HEK293 (cell line): ENCODE results near the gene CENPB.
A peak's percentile ranks its signal among the peaks of the same experiment; 100 is the strongest.

Source experiments
- GLI4 ChIP-seq: fragments of 450-650 bp; formaldehyde crosslinking; IDR thresholded peaks from 2 replicates; pipeline ENCODE4 v1.5.1; 2016; ENCODE audit warnings: missing biosample characterization, missing genetic modification characterization
- GLIS2 ChIP-seq: fragments of 450-650 bp; formaldehyde crosslinking; IDR thresholded peaks from 2 replicates; pipeline ENCODE4 v1.5.1; 2016; ENCODE audit warnings: missing biosample characterization, missing genetic modification characterization
- INSM2 ChIP-seq: fragments of 450-650 bp; formaldehyde crosslinking; IDR thresholded peaks from 2 replicates; pipeline ENCODE4 v1.5.1; 2016; ENCODE audit warnings: missing biosample characterization, missing genetic modification characterization
- KLF1 ChIP-seq: fragments of 450-650 bp; formaldehyde crosslinking; IDR thresholded peaks from 2 replicates; pipeline ENCODE4 v1.5.1; 2016; ENCODE audit warnings: missing biosample characterization, missing genetic modification characterization
- PRDM10 ChIP-seq: fragments of 450-650 bp; formaldehyde crosslinking; IDR thresholded peaks from 2 replicates; pipeline ENCODE4 v1.5.1; 2016; ENCODE audit warnings: missing biosample characterization, missing genetic modification characterization
- PRDM6 ChIP-seq: fragments of 450-650 bp; formaldehyde crosslinking; IDR thresholded peaks from 2 replicates; pipeline ENCODE4 v1.5.1; 2017; ENCODE audit warnings: missing biosample characterization, missing genetic modification characterization
- TSHZ1 ChIP-seq: fragments of 450-650 bp; formaldehyde crosslinking; IDR thresholded peaks from 2 replicates; pipeline ENCODE4 v1.5.1; 2016; ENCODE audit warnings: missing biosample characterization, missing genetic modification characterization, borderline replicate concordance
- ZBTB49 ChIP-seq: fragments of 450-650 bp; formaldehyde crosslinking; IDR thresholded peaks from 2 replicates; pipeline ENCODE4 v1.5.1; 2016; ENCODE audit warnings: missing biosample characterization, missing genetic modification characterization, low read depth
- ZBTB7A ChIP-seq: fragments of 450-650 bp; formaldehyde crosslinking; IDR thresholded peaks from 2 replicates; pipeline ENCODE4 v1.5.1; 2016; ENCODE audit warnings: low read depth, missing biosample characterization, missing genetic modification characterization
- ZNF138 ChIP-seq: fragments of 450-650 bp; formaldehyde crosslinking; IDR thresholded peaks from 2 replicates; pipeline ENCODE4 v1.5.1; 2016; ENCODE audit warnings: missing biosample characterization, missing genetic modification characterization, borderline replicate concordance
- ZNF157 ChIP-seq: fragments of 450-650 bp; formaldehyde crosslinking; IDR thresholded peaks from 2 replicates; pipeline ENCODE4 v1.5.1; 2016; ENCODE audit warnings: missing biosample characterization, missing genetic modification characterization
- ZNF2 ChIP-seq: fragments of 450-650 bp; formaldehyde crosslinking; IDR thresholded peaks from 2 replicates; pipeline ENCODE4 v1.5.1; 2016; ENCODE audit warnings: missing biosample characterization, missing genetic modification characterization
- ZNF266 ChIP-seq: fragments of 450-650 bp; formaldehyde crosslinking; IDR thresholded peaks from 2 replicates; pipeline ENCODE4 v1.5.1; 2016; ENCODE audit warnings: missing biosample characterization, missing genetic modification characterization, low read depth
- ZNF292 ChIP-seq: fragments of 450-650 bp; formaldehyde crosslinking; IDR thresholded peaks from 2 replicates; pipeline ENCODE4 v1.5.1; 2016; ENCODE audit warnings: low read depth, missing biosample characterization, missing genetic modification characterization, borderline replicate concordance
- ZNF513 ChIP-seq: fragments of 450-650 bp; IDR thresholded peaks from 2 replicates; pipeline ENCODE4 v1.5.1; 2018; ENCODE audit warnings: missing biosample characterization, missing genetic modification characterization
- ZNF558 ChIP-seq: fragments of 450-650 bp; formaldehyde crosslinking; IDR thresholded peaks from 2 replicates; pipeline ENCODE4 v1.5.1; 2016; ENCODE audit warnings: missing biosample characterization, missing genetic modification characterization
- ZNF645 ChIP-seq: fragments of 450-650 bp; formaldehyde crosslinking; IDR thresholded peaks from 2 replicates; pipeline ENCODE4; 2016; ENCODE audit warnings: missing biosample characterization, missing genetic modification characterization
- ZNF654 ChIP-seq: fragments of 450-650 bp; formaldehyde crosslinking; IDR thresholded peaks from 2 replicates; pipeline ENCODE4 v1.5.1; 2016; ENCODE audit warnings: low read depth, missing biosample characterization, missing genetic modification characterization
- ZNF670 ChIP-seq: fragments of 450-650 bp; formaldehyde crosslinking; IDR thresholded peaks from 2 replicates; pipeline ENCODE4 v1.5.1; 2016; ENCODE audit warnings: missing biosample characterization, missing genetic modification characterization, low read depth
- ZNF792 ChIP-seq: fragments of 450-650 bp; formaldehyde crosslinking; IDR thresholded peaks from 2 replicates; pipeline ENCODE4 v1.5.1; 2016; ENCODE audit warnings: missing biosample characterization, missing genetic modification characterization

Gene CENPB

GRCh38 chr20:3820048-3820900, 33.7 kb upstream of the CENPB start, which contains the start of gene AP5S1 (continued):
- TF ChIP-seq ZBTB49 (tag by site-specific recombination), result no peak
- no peak for TF ChIP-seq ZNF558 (tag by site-specific recombination)
- TF ChIP-seq ZNF645, result no peak
- no peak for TF ChIP-seq GLIS2 (tag by site-specific recombination)
- no peak; the same call in 1 of the 2 replicates for TF ChIP-seq ZNF654 (tag by site-specific recombination)
- TF ChIP-seq ZBTB7A (tag by site-specific recombination), result peak; percentile 75; the same call in 1 of the 2 replicates
- TF ChIP-seq GLI4 (tag by site-specific recombination), result no peak
- TF ChIP-seq ZNF138, result no peak
- TF ChIP-seq ZNF670 (tag by site-specific recombination), result no peak
- 0 out of 2 replicates have a peak, but pooled peaks have one; percentile 15 for TF ChIP-seq TSHZ1 (tag by site-specific recombination)
- TF ChIP-seq ZNF513 (tag by site-specific recombination), result no peak
- no peak for TF ChIP-seq ZNF792 (tag by site-specific recombination)
- TF ChIP-seq ZNF157 (tag by site-specific recombination), result no peak
- no peak for TF ChIP-seq PRDM6
- TF ChIP-seq PRDM10 (tag by site-specific recombination), result peak; percentile 94
- no peak; the same call in 1 of the 2 replicates for TF ChIP-seq INSM2 (tag by site-specific recombination)
- no peak for TF ChIP-seq ZNF292
- TF ChIP-seq ZNF2 (tag by site-specific recombination), result peak; percentile 90
- TF ChIP-seq ZNF266 (tag by site-specific recombination), result no peak
- peak; percentile 80 for TF ChIP-seq KLF1 (tag by site-specific recombination)
